GM12878 (cell line): ENCODE results near the gene LYPLA2.

Experiments used
- BRCA1 ChIP-seq: IDR thresholded peaks from 2 replicates; pipeline ENCODE4 v1.6.1; 2011; ENCODE audit warnings: low read depth, low read length, improper control_type of control experiment
- CREB1 ChIP-seq: IDR thresholded peaks from 2 replicates; pipeline ENCODE4 v1.6.1; 2012; ENCODE audit warnings: low read depth, mild to moderate bottlenecking, inconsistent platforms
- EGR1 ChIP-seq, 2 experiments: IDR thresholded peaks; 1 replicate in 1 of 2; 2 replicates in 1 of 2; pipeline ENCODE4 v1.6.1; 2011 to 2012; ENCODE audit warnings: low read depth in 2 of 2, low read length in 2 of 2, borderline replicate concordance in 1 of 2, mild to moderate bottlenecking in 1 of 2, moderate library complexity in 1 of 2
- EZH2 ChIP-seq: IDR thresholded peaks from 2 replicates; pipeline ENCODE4 v1.6.1; 2012; ENCODE audit warnings: low read depth, mild to moderate bottlenecking, control low read depth, inconsistent platforms, low read length, borderline replicate concordance; ENCODE audit not compliant: control insufficient read depth
- HDAC2 ChIP-seq: fragments of 200-600 bp; sonication (generic); IDR thresholded peaks from 2 replicates; pipeline ENCODE4 v1.6.1; 2017
- NFIC ChIP-seq: IDR thresholded peaks from 2 replicates; pipeline ENCODE4 v1.6.1; 2012; ENCODE audit warnings: low read depth, mild to moderate bottlenecking, inconsistent platforms, low read length, moderate library complexity
- POLR2A ChIP-seq: IDR thresholded peaks from 2 replicates; pipeline ENCODE4 v1.6.1; 2011; ENCODE audit warnings: low read depth, mild to moderate bottlenecking, low read length
- RAD21 ChIP-seq: IDR thresholded peaks from 2 replicates; pipeline ENCODE4 v1.6.1; 2011; ENCODE audit warnings: mild to moderate bottlenecking, low read depth, low read length, moderate library complexity; ENCODE audit not compliant: insufficient read depth
- SREBF2 ChIP-seq: IDR thresholded peaks from 2 replicates; pipeline ENCODE4 v1.6.1; 2012; ENCODE audit warnings: mild to moderate bottlenecking, low read length
- TF ChIP-seq, protein P1 (sequence below): IDR thresholded peaks from 2 replicates; pipeline ENCODE4 v1.6.1; 2011; ENCODE audit warnings: low read depth, low read length, improper control_type of control experiment, borderline replicate concordance
- TF ChIP-seq, protein P2 (sequence below): IDR thresholded peaks from 2 replicates; pipeline ENCODE4 v1.6.1; 2012; ENCODE audit warnings: mild to moderate bottlenecking, low read depth, low read length
- TF ChIP-seq, protein P3 (sequence below): IDR thresholded peaks from 2 replicates; pipeline ENCODE4 v1.6.1; 2011; ENCODE audit warnings: borderline replicate concordance, low read depth, mild to moderate bottlenecking, moderate library complexity, low read length; ENCODE audit not compliant: insufficient read depth, poor library complexity, severe bottlenecking
- TF ChIP-seq, protein P4 (sequence below), 3 experiments: IDR thresholded peaks in 2 of 3; conservative IDR thresholded peaks in 1 of 3; 2 replicates each; pipeline ENCODE4 v1.5.1; 2011; ENCODE audit warnings: low read depth in 3 of 3, low read length in 3 of 3, mild to moderate bottlenecking in 3 of 3, control low read depth in 2 of 3, moderate library complexity in 2 of 3, inconsistent platforms in 1 of 3, mixed read lengths in 1 of 3; ENCODE audit not compliant: control insufficient read depth in 2 of 3, insufficient read depth in 1 of 3; ENCODE audit errors: extremely low read depth in 1 of 3

DNA sequence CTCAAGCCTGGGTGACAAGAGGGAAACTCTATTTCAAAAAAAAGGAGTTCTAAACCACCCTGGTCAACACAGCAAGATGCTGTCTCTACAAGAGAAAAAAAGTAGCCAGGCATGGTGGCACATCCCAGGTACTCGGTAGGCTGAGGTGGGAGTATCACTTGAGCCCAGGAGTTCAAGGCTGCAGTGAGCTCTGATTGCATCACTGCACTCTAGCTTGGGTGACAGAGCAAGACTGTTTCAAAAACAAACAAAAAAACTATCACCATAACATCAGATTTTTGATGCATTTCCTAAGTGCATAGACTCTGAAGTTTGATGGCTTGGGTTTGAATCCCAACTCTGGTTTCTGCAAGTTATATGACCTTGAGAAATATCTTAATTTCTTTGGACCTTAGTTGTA, 38.0 kb upstream of the LYPLA2 start:
- TF ChIP-seq, protein P1, sequence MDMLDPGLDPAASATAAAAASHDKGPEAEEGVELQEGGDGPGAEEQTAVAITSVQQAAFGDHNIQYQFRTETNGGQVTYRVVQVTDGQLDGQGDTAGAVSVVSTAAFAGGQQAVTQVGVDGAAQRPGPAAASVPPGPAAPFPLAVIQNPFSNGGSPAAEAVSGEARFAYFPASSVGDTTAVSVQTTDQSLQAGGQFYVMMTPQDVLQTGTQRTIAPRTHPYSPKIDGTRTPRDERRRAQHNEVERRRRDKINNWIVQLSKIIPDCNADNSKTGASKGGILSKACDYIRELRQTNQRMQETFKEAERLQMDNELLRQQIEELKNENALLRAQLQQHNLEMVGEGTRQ = no peak
- TF ChIP-seq SREBF2 (no peak), EZH2 (no peak), POLR2A (no peak), NFIC (no peak), HDAC2 (no peak), EGR1 (IDR thresholded peaks at IDR 0.05; ENCODE audit: borderline replicate concordance in 1 of 2, low read depth in 2 of 2, low read length in 2 of 2) (no peak), RAD21 (no peak), CREB1 (no peak), BRCA1 (no peak)
- TF ChIP-seq, protein P2, sequence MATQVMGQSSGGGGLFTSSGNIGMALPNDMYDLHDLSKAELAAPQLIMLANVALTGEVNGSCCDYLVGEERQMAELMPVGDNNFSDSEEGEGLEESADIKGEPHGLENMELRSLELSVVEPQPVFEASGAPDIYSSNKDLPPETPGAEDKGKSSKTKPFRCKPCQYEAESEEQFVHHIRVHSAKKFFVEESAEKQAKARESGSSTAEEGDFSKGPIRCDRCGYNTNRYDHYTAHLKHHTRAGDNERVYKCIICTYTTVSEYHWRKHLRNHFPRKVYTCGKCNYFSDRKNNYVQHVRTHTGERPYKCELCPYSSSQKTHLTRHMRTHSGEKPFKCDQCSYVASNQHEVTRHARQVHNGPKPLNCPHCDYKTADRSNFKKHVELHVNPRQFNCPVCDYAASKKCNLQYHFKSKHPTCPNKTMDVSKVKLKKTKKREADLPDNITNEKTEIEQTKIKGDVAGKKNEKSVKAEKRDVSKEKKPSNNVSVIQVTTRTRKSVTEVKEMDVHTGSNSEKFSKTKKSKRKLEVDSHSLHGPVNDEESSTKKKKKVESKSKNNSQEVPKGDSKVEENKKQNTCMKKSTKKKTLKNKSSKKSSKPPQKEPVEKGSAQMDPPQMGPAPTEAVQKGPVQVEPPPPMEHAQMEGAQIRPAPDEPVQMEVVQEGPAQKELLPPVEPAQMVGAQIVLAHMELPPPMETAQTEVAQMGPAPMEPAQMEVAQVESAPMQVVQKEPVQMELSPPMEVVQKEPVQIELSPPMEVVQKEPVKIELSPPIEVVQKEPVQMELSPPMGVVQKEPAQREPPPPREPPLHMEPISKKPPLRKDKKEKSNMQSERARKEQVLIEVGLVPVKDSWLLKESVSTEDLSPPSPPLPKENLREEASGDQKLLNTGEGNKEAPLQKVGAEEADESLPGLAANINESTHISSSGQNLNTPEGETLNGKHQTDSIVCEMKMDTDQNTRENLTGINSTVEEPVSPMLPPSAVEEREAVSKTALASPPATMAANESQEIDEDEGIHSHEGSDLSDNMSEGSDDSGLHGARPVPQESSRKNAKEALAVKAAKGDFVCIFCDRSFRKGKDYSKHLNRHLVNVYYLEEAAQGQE = no peak
- TF ChIP-seq, protein P3, sequence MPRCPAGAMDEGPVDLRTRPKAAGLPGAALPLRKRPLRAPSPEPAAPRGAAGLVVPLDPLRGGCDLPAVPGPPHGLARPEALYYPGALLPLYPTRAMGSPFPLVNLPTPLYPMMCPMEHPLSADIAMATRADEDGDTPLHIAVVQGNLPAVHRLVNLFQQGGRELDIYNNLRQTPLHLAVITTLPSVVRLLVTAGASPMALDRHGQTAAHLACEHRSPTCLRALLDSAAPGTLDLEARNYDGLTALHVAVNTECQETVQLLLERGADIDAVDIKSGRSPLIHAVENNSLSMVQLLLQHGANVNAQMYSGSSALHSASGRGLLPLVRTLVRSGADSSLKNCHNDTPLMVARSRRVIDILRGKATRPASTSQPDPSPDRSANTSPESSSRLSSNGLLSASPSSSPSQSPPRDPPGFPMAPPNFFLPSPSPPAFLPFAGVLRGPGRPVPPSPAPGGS = no peak
- TF ChIP-seq, protein P4, sequence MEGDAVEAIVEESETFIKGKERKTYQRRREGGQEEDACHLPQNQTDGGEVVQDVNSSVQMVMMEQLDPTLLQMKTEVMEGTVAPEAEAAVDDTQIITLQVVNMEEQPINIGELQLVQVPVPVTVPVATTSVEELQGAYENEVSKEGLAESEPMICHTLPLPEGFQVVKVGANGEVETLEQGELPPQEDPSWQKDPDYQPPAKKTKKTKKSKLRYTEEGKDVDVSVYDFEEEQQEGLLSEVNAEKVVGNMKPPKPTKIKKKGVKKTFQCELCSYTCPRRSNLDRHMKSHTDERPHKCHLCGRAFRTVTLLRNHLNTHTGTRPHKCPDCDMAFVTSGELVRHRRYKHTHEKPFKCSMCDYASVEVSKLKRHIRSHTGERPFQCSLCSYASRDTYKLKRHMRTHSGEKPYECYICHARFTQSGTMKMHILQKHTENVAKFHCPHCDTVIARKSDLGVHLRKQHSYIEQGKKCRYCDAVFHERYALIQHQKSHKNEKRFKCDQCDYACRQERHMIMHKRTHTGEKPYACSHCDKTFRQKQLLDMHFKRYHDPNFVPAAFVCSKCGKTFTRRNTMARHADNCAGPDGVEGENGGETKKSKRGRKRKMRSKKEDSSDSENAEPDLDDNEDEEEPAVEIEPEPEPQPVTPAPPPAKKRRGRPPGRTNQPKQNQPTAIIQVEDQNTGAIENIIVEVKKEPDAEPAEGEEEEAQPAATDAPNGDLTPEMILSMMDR (IDR thresholded peaks at IDR 0.05 in 2 of 3, conservative IDR thresholded peaks at IDR 0.05 in 1 of 3; ENCODE audit: control insufficient read depth in 2 of 3, extremely low read depth in 1 of 3, insufficient read depth in 1 of 3, low read depth in 3 of 3, low read length in 3 of 3) = no peak
